Glomerular endothelial cell (primary cell): ENCODE measurements around the gene LAMTOR2. TPM values are rescaled to one million over a fixed set of nuclear protein-coding genes. Genes with fewer than 3 reads are reported as not detected.
"Not testable (repeated sequence)": the region's sequence is repeated elsewhere in the genome, so short reads cannot be mapped to it uniquely, and the experiment has no call there.

Source experiments
- DNase-seq: peaks from one replicate; pipeline ENCODE4 v3.0.0-alpha.2; 2011; ENCODE audit warnings: low read depth, low spot score; ENCODE audit errors: extremely low read depth
- total RNA-seq: library from RNA; depleted of rRNA; stranded (reverse); fragments of >200 nt; gene quantifications from 2 replicates; pipeline ENCODE4 v1.2.3, GENCODE V29; 2015

The LAMTOR2 gene
- 96.2 and 113 TPM in 2 replicates for total RNA-seq

DNA sequence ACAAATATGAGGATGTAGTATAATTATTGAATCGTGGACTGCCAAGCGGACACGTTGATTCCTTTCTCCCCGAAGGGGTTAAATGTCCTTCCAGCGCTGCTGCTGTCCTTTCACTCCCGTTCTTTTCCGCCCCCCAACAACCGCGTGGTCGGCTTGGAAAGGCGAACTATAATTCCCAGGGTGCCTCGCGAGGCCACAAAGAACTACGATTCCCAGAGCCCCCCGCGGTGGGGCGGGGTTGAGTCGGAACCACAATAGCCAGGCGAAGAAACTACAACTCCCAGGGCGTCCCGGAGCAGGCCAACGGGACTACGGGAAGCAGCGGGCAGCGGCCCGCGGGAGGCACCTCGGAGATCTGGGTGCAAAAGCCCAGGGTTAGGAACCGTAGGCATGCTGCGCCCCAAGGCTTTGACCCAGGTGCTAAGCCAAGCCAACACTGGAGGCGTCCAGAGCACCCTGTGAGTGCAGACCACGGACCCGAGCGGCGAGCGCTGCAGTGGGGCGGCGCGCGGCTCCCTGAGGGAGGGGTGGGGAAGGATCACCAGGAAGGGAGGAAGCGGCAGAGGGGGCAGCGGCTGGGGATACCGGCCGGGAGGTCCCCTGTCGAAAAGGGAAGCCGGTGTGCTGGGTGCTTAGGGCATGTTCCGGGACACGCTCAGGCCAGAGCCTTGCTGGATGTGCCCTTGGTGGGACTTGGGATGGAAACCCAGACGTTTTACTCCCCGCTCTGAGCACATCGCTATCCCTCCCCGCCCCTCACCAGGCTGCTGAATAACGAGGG is at the start of gene LAMTOR2:
TSS of gene LAMTOR2 (plus strand) at position 283 of the 781 bp plus-strand sequence. CDS start at position 391, 108 bp downstream.
- DNase-seq, result peak; percentile 71

DNA sequence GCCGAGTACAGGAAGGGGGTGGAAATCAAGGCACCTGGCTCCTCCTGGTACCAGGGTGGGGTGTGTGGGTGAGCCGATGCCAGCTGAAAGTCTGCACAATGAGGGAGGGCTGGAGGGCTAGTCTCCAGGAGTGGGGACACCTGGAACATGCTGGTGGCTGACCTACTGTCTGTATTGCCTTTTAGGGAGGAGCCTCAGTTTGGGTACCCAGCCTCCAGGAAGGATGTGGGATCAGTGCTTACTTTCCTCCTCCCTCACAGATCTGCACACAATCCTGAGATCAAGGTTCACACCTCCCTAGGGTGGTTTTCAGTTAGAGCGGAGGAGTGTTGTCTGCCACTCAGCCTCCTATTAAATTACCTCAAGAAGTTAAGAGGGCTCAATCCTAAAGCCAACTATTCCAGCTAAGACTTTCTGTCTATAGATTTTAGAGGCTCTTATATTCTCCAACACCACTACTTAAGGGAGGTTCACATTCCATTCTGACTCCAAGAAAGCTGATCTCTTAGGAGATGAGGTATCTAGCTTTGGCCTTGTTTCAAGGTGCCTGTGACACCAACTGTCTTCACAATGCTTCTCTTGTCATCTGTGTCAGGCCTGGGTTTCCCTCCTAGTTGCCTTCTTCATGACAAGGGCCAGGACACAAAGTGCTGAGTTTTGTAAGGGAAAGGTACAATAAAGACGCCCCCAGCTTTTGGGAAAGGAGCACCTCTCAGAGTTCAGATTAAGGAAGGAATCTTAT is 49.6 kb upstream of the LAMTOR2 start:
- DNase-seq, result no peak

DNA sequence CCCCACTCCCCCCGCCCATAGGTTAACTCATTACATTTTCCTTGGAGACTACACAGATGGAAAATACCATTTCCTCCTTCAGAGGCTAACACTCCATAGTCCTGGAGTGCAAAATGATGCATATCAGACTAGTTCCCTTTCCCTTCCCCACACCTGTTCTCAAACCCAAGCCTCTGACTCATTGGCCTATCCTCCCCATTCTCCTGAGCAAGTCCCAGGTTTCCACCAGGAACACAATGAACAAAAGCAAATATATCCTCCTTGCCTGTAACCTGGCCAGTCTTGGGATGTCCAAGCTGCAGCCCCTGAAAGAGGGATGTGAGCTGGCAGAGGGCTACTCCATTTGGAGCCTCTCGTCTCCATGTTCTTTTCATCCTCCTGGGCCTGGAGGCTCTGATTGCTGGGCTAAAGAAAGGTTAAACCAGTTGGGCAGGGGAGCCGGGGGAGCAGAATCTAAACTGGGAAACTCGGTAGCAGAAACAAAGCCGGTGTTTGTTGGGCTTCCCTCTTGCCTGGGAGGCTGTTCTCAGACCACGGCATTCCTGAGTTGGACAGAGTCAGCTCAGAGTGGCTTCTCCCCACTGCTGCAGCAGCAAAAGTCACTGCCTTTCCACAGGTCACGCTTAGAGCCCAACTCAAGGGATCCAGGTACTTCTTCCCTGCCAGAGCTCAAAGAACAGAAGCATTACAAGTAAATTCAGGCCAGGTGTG is 47.8 kb upstream of the LAMTOR2 start:
- DNase-seq, result no peak

DNA sequence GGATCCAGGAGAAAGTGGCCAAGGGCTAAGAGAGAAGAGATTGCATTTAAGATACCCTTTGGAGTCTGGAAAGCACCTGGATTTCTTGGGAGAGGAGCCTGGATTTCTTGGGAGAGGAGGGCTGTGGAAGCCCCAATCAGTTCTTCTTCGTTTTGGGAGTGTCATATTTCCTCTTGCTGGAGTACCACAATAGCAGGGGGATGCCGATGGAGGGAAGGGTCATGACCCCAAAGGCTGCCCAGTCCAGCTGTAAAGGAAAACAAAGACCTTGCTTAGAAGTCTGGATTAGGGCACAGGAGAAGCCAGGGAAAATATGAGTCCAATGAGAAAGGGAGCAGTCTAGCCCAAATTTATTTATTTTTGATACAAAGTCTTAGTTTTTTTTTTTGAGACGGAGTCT is 45.2 kb upstream of the LAMTOR2 start:
- no peak for DNase-seq

DNA sequence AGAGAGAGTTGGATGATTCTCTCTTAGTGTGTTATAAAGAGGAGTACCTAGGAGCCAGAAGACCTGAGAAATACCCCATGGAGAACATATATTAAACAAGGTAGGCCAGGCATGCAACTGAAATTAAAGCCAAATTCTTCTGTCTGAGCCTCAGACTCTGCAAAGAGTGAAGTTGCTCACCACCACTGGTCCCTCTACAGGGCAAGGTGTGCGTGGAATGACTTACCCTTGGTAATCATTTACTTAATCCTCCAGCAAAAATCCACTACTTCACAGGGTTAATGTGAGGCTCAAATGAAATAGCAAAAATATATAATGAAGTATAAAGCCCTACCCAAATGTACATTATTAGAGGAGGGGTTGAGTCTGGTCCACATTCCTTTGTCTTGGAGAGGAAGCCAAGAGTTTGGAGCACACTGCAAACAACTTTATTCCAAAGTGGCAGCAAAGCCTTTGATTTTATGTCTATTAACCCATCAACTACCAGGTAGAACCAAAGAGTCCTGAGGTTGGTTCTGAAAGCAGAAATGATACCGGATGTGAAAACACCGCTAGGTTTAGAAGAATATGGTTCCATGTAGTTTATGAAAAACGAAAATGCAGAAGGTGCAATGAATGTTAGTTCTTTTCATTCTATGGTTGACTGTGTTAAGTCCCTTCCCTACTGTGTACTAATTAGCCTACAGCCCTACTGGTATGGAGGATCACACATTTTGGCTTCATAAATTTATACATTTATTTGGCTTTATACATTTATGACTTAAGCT is 42.3 kb upstream of the LAMTOR2 start:
- DNase-seq, result no peak

DNA sequence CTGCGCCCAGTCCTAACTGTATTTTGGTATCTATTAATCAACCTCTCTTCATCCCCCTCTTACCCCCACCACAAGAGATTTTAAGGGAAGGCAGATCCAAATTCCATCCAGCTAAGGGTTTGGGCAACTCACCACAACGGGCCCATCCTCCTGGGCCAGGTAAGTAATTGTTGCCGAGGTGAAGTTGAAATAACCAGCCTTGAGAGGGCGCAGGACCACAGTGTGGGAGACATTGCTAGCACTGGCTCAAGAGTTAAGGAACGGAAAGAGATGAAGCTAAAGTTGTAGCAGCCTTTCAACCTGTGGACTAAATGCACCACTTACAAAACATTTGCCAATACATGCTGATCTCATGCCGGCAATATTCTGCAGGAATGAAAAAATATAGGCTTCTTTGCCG is 39.8 kb upstream of the LAMTOR2 start:
- DNase-seq, result no peak

DNA sequence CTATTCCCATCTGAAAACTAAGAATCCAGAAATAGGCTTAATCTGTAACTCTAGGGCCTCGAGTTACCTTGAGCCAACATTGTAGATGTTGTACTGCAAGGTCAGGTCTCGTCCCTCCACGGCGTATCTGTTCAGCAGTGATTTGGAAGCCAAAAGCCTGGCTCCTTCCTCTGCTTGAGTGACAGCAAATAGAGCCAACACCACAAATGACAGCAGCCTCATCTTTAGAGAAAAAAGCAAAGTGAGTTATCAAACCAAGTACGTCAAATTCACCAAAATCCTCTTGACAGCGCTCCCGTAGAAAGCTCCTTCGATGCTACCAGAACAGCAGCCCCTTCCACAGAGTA is 34.7 kb upstream of the LAMTOR2 start:
- no peak for DNase-seq

DNA sequence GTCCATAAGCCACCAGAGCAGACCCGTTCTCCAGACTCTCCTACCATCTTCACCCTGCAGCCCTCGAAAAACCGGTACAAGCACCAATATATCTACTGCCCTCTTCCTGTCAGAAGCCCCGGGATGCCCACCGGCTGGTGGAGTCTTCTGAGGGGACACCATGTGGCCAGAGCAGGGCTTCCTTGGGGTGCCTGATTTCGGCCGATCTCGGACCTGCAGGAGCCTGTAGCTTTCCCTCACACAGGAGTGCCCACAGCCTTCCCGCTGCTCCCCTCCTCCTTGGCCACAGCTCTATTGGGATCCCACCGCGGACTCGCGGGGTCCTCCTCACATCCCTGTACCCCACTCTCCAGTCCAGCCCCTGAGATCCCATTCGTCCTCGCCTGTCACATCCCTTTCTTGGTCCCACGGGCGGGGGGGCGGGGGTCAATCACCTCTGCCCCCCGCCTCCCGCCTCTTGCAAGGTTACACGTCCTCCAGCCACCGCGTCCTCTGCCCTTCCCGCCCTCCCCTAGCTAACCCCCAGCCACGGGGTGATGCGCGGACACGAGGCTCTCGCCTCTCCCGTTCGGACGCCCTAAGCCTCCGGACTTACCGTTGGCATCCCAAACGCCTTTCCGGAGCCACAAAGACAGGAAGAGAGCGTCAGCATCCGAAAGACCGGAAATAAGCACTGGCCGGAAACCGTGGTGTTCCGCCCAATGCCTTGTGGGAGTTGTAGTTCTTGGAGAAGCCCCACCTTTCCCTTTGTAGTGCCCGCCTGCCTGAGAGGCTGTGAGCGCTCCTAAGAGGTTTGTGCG is 34.1 kb upstream of the LAMTOR2 start, which contains the start of gene SSR2:
TSS of gene SSR2 (minus strand) at position 659 of the 800 bp plus-strand sequence. CDS start 784 bp downstream, outside the sequence.
- DNase-seq, result peak; percentile 83

DNA sequence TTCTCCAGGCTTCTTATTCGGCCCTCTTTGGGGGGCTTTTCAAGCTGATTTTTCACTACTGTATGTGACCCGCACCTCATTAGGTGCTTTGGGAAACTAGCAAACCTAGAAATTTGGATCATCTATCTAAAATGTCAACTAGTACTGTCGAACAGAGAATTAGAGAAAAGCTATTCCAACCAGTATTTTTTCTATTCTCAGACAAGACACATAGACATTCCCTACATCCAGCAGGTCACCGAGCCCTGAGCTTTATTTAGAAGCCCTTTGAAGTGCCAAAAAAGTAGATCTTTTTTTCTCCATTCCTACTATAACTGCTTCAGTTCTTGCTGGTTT is 33.5 kb upstream of the LAMTOR2 start:
- no peak for DNase-seq

DNA sequence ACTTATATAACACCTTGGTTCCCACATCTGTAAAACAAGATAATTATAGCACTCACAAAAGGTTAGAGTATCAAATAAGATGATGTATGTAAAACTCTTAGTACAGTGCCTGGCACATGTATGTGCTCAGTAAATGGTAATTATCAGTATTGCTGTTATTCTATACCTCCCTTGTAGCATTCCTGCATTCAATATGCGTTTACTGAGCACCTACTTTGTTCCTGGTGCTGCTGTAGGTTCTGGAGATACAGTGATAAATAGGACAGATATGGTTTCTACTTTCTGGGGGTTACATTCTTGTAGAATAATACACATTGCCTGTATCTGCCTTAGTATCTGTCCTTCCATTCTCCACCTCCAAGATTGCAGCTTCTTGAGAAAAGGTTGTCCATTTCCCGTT is 32.6 kb upstream of the LAMTOR2 start:
- no peak for DNase-seq

DNA sequence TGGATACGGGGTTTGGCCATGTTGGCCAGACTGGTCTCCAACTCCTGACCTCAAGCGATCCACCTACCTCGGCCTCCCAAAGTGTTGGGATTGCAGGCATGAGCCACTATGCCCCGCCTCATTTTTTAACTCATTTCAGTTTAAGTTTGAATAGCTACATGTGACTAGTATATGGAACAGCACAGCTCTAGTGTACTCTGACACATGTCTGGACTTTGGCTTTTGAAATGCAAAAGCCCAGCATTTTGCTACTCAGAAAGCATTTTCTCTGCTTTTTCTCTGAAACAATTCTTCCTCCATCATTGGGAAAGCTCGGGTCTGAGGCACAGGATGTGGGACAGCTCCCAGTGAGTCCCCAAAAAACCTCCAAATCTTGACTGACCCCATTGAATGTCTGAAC is 29.8 kb upstream of the LAMTOR2 start:
- no peak for DNase-seq

DNA sequence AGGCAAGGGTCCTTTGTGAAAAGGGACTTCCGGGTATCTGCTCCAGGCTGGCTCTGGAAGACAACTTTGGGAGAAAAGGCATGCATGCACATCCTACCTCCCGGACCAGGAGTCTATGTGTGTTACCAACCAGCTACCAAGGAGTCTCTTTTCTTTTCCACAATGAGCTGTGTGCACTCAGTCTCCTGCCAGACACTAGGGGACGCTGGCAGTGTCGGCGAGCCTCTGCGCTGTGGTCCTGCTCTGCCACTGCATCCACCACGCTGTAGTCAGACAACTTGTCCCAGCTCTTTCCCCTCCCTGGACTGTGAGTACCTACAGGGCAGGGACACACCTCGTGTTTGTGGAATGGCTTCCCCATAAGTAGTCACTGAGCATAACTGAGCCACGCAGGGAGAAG is 28.7 kb upstream of the LAMTOR2 start:
- no peak for DNase-seq

DNA sequence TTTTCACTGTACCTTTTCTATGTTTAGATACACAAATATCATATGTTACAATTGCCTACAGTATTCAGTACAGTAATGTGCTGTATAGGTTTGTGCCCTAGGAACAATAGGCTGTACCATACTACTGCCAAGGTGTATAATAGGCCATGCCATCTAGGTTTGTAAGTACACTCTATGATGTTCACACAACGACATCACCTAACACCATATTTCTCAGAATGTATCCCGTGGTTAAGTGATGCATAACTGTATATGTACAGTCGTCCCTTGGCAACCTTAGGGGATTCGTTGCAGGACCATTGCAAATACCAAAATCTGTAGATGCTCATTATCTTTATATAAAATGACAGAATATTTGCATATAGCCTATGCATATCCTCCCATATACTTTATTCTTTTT is 28.0 kb upstream of the LAMTOR2 start:
- no peak for DNase-seq

DNA sequence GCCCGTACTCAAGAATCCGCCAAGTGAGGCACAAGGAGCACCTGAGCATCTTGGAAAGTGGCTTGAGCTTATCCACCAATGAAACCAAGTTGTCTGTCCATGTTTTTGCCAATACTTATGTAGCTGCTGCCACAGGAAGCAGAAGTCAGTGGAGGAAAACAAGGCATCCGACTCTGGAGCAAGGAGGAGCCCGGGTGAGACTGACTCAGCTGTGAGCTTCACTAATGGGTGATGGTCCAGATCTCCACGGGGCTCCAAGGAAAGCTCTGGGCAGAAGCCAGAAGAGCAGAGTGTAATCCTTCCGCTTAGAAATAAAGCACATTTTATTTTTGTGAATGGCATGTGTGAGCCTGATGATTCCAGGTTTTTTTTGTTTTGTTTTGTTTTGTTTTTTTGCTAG is 21.6 kb upstream of the LAMTOR2 start:
- no peak for DNase-seq

DNA sequence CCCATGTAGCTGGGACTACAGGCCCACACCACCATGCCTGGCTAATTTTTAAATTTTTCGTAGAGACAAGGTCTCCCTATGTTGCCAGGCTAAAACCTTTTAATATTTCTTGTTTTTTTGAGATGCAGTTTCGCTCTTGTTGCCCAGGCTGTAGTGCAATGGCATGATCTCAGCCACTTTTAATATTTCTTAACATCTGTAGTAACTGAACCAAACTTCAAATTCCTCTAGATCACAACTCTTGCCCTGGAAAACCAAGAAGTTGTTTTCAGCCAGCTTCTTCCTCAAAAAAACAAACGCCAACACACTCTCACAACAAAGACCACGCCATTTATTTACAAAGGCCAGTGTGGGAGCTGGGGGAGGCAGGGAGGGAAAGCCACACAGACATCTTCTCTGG is 19.6 kb upstream of the LAMTOR2 start:
- not testable (repeated sequence) for DNase-seq

DNA sequence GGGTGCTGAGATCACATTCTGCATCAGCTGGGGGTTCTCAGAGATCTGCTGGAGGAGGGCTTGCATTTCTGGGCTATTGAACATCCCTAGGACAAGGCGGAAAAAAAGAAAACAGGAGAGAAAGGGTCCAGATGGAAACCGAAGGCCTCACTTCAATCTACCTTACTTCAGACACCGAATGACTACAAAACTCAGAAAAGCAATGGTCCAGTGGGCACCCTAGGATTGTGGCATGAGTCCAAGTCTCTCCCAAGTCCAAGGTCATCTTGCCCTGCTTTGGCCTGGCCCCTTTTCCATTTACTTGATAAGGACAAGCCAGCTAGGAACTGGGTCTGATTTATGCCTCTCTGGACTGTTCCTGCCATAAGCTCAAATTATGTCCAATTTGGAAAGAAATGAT is 11.8 kb upstream of the LAMTOR2 start:
- DNase-seq, result no peak

DNA sequence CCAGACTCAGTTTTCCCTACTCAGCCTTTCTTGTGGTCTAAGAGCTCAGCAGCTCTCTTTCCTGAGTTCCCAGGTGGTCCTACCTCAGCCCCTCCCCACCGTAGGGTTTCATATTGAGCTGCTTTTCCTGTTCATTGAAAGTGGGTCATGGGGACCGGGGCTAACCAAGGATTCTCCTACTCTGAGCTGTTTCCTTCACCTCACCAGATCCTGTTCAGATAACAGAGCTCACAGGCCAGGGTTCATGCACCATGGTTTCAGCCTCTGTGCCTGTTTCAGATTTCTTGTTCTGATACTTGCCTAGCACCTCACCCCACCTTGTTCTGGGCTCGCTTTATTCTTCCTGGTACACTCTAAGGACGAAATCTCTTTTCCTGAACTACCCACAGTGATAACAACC is 9.5 kb upstream of the LAMTOR2 start:
- no peak for DNase-seq

DNA sequence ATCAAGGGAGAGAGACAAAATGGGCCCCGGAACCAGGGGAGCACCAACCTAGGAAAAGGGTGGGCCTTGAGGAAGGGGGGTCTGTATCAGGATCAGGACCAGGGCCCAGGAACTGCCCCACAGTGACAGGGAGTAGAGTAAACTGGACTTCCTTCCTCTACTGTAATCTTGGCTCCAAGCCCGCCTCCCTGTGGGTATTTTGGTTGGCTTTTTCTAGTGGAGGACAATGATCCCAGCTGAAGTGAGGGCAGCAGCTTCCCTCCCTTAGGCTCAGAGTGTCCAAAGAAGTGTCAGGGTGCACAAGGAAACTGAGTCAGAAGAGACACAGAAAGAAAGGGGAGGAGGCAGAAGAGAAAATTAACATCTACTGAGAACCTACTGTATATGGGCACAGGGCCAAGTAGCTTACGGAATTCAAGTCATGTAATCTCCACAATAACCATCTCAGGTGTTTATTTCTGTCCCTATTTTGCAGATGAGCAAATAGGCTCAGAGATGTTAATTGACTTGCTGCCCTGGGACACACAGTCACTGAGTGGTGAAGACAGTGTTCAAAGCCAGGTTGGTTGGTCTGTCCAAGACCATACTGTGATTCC is 5.8 kb upstream of the LAMTOR2 start:
- DNase-seq, result no peak

DNA sequence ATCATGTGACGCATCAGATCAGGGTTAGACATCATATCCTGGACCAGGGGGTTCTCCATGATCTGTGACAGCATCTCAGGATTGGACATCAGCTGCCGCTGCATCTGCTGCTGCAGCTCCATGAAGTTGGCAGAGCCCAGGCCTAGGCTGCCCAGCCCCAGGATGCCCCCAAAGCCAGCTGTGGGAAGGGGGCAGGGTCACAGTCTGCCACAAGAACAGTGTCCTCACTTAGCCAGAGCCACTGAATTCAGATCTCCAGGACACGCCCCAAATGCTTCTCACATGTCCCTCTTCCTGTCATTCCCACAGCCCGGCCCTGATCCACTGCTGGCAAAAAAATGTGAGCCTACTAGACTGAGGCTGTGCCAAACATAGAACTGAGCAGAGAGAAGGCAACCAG is 4.2 kb upstream of the LAMTOR2 start:
- DNase-seq, result no peak
